Neutrophil (primary cell): Measurements from ENCODE around the gene CCL15.

Experiments used
- H3K27ac ChIP-seq: fragments of 200-600 bp; sonication (generic); 2 replicates; pipeline ENCODE4 v1.5.1; 2016; ENCODE audit warnings: mild to moderate bottlenecking, moderate library complexity
- H3K27me3 ChIP-seq: fragments of 200-600 bp; sonication (generic); 2 replicates; pipeline ENCODE4 v1.6.0; 2016; ENCODE audit warnings: mild to moderate bottlenecking
- H3K36me3 ChIP-seq: fragments of 200-600 bp; sonication (generic); 2 replicates; pipeline ENCODE4 v1.5.1; 2017
- H3K4me1 ChIP-seq, 2 experiments: fragments of 200-600 bp in 1 of 2; sonication (generic) in 1 of 2; 1 replicate in 1 of 2; 2 replicates in 1 of 2; pipeline versions ENCODE4 v1.5.1 to v1.6.1; 2013 to 2016; ENCODE audit warnings: low read depth in 1 of 2, low read length in 1 of 2, mild to moderate bottlenecking in 1 of 2, moderate library complexity in 1 of 2; ENCODE audit not compliant: control insufficient read depth in 1 of 2, insufficient read depth in 1 of 2
- H3K4me3 ChIP-seq, 2 experiments: fragments of 200-600 bp in 1 of 2; sonication (generic) in 1 of 2; 1 replicate in 1 of 2; 2 replicates in 1 of 2; pipeline ENCODE4 v1.5.1; 2013 to 2016; ENCODE audit warnings: low read depth in 1 of 2, low read length in 1 of 2, mild to moderate bottlenecking in 1 of 2, moderate library complexity in 1 of 2
- H3K9me3 ChIP-seq: fragments of 200-600 bp; sonication (generic); 2 replicates; pipeline ENCODE4 v1.5.1; 2016
- CTCF ChIP-seq: fragments of 200-600 bp; sonication (generic); IDR thresholded peaks from 2 replicates; pipeline ENCODE4 v1.5.1; 2016; ENCODE audit warnings: antibody characterized with exemption

The CCL15 gene

GRCh38 chr17:35965272-35965671 is 36.1 kb downstream of the CCL15 start:
- Histone ChIP-seq H3K27me3 (no peaks in the 10 kb centered on the region), H3K9me3 (no peaks in the 10 kb centered on the region), H3K4me1 (no peaks in the 10 kb centered on the region), H3K36me3 (no peaks in the 10 kb centered on the region), H3K27ac (no peak overlapping the region), H3K4me3 (no peak overlapping the region)
- no peak for TF ChIP-seq CTCF

GRCh38 chr17:35963663-35964062 is 37.7 kb downstream of the CCL15 start:
- H3K36me3 ChIP-seq, result no peaks in the 10 kb centered on the region
- no peak for TF ChIP-seq CTCF
- H3K4me3 ChIP-seq, result no peak overlapping the region
- peaks cover 6% of the 10 kb centered on the region for H3K27me3 ChIP-seq
- H3K9me3 ChIP-seq, result no peaks in the 10 kb centered on the region
- H3K27ac ChIP-seq, result no peak overlapping the region
- no peaks in the 10 kb centered on the region for H3K4me1 ChIP-seq

- no peak for TF ChIP-seq CTCF
- no peaks in the 10 kb centered on the region for H3K4me1 ChIP-seq
- H3K27ac ChIP-seq, result no peak overlapping the region
- H3K4me3 ChIP-seq, result no peak overlapping the region
- H3K36me3 ChIP-seq, result no peaks in the 10 kb centered on the region
- no peaks in the 10 kb centered on the region for H3K9me3 ChIP-seq
- peaks cover 1% of the 10 kb centered on the region for H3K27me3 ChIP-seq
Observed at GRCh38 chr17:35953720-35954119, 47.6 kb downstream of the CCL15 start.

GRCh38 chr17:35949401-35949800 is 52.0 kb downstream of the CCL15 start:
- no peaks in the 10 kb centered on the region for H3K27me3 ChIP-seq
- no peak for TF ChIP-seq CTCF
- H3K9me3 ChIP-seq, result no peaks in the 10 kb centered on the region
- H3K4me1 ChIP-seq, result no peaks in the 10 kb centered on the region
- H3K27ac ChIP-seq, result no peak overlapping the region
- no peak overlapping the region for H3K4me3 ChIP-seq
- H3K36me3 ChIP-seq, result no peaks in the 10 kb centered on the region

GRCh38 chr17:35948092-35948491 is 53.3 kb downstream of the CCL15 start:
- Histone ChIP-seq H3K4me1 (no peaks in the 10 kb centered on the region), H3K36me3 (no peaks in the 10 kb centered on the region), H3K4me3 (no peak overlapping the region), H3K27me3 (no peaks in the 10 kb centered on the region), H3K27ac (no peak overlapping the region), H3K9me3 (no peaks in the 10 kb centered on the region)
- no peak for TF ChIP-seq CTCF
